ENCODE results near the gene CAPNS2.

DNA sequence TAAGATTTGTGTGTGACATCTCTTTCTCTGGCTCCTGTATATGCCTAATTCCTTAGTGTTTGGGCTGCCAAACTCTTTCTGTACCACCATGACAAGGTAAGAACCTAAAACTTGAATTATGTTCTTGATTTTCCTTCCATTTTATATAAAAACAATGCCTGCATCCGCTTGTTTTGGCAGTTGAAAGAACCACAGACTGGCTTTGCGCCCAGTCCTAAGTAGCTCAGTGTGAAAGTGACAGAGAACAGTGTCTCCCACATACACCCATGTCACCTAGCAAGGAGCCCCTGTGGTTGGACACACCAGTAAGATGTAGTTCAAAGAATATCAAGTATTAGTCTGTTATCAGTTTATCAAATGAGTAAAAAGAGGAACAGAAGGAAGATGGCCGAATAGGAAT lies 48.6 kb downstream of the CAPNS2 start:
- no peak for TF ChIP-seq ZNF274 (IDR thresholded peaks at IDR 0.05; ENCODE audit: low read depth, low read length)
- TF ChIP-seq, protein P1, sequence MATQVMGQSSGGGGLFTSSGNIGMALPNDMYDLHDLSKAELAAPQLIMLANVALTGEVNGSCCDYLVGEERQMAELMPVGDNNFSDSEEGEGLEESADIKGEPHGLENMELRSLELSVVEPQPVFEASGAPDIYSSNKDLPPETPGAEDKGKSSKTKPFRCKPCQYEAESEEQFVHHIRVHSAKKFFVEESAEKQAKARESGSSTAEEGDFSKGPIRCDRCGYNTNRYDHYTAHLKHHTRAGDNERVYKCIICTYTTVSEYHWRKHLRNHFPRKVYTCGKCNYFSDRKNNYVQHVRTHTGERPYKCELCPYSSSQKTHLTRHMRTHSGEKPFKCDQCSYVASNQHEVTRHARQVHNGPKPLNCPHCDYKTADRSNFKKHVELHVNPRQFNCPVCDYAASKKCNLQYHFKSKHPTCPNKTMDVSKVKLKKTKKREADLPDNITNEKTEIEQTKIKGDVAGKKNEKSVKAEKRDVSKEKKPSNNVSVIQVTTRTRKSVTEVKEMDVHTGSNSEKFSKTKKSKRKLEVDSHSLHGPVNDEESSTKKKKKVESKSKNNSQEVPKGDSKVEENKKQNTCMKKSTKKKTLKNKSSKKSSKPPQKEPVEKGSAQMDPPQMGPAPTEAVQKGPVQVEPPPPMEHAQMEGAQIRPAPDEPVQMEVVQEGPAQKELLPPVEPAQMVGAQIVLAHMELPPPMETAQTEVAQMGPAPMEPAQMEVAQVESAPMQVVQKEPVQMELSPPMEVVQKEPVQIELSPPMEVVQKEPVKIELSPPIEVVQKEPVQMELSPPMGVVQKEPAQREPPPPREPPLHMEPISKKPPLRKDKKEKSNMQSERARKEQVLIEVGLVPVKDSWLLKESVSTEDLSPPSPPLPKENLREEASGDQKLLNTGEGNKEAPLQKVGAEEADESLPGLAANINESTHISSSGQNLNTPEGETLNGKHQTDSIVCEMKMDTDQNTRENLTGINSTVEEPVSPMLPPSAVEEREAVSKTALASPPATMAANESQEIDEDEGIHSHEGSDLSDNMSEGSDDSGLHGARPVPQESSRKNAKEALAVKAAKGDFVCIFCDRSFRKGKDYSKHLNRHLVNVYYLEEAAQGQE (IDR thresholded peaks at IDR 0.05; ENCODE audit: low read depth): no peak
- TF ChIP-seq, protein P2, sequence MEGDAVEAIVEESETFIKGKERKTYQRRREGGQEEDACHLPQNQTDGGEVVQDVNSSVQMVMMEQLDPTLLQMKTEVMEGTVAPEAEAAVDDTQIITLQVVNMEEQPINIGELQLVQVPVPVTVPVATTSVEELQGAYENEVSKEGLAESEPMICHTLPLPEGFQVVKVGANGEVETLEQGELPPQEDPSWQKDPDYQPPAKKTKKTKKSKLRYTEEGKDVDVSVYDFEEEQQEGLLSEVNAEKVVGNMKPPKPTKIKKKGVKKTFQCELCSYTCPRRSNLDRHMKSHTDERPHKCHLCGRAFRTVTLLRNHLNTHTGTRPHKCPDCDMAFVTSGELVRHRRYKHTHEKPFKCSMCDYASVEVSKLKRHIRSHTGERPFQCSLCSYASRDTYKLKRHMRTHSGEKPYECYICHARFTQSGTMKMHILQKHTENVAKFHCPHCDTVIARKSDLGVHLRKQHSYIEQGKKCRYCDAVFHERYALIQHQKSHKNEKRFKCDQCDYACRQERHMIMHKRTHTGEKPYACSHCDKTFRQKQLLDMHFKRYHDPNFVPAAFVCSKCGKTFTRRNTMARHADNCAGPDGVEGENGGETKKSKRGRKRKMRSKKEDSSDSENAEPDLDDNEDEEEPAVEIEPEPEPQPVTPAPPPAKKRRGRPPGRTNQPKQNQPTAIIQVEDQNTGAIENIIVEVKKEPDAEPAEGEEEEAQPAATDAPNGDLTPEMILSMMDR (IDR thresholded peaks at IDR 0.05 in 2 of 3, conservative IDR thresholded peaks at IDR 0.05 in 1 of 3; ENCODE audit: borderline replicate concordance in 1 of 3, insufficient read depth in 1 of 3, low read depth in 2 of 3, low read length in 2 of 3): no peak

All from HCT116 (cell line).